Measurements from ENCODE around the gene CSF3R. TPM values are rescaled to one million over a fixed set of nuclear protein-coding genes. Genes with fewer than 3 reads are reported as not detected.

CSF3R gene
- total RNA-seq, 1 experiment from 2014 or later: 0.26 TPM

GRCh38 chr1:36520056-36520455 lies 37.3 kb upstream of the CSF3R start:
- ChIA-PET CTCF (no interaction called here), POLR2A (no interaction called here)
- Mint-ChIP-seq H3K4me3 (no peak overlapping the region), H3K27ac (no peak overlapping the region), H3K27me3 (ENCODE audit: low read depth) (no peaks in the 10 kb centered on the region; the same call in 1 of the 2 replicates), H3K9me3 (no peaks in the 10 kb centered on the region), H3K4me1 (peaks cover 28% of the 10 kb centered on the region), H3K36me3 (no peaks in the 10 kb centered on the region)
- ATAC-seq (no peak), DNase-seq (ENCODE audit: low spot score) (no peak)
- TF ChIP-seq, protein P1, sequence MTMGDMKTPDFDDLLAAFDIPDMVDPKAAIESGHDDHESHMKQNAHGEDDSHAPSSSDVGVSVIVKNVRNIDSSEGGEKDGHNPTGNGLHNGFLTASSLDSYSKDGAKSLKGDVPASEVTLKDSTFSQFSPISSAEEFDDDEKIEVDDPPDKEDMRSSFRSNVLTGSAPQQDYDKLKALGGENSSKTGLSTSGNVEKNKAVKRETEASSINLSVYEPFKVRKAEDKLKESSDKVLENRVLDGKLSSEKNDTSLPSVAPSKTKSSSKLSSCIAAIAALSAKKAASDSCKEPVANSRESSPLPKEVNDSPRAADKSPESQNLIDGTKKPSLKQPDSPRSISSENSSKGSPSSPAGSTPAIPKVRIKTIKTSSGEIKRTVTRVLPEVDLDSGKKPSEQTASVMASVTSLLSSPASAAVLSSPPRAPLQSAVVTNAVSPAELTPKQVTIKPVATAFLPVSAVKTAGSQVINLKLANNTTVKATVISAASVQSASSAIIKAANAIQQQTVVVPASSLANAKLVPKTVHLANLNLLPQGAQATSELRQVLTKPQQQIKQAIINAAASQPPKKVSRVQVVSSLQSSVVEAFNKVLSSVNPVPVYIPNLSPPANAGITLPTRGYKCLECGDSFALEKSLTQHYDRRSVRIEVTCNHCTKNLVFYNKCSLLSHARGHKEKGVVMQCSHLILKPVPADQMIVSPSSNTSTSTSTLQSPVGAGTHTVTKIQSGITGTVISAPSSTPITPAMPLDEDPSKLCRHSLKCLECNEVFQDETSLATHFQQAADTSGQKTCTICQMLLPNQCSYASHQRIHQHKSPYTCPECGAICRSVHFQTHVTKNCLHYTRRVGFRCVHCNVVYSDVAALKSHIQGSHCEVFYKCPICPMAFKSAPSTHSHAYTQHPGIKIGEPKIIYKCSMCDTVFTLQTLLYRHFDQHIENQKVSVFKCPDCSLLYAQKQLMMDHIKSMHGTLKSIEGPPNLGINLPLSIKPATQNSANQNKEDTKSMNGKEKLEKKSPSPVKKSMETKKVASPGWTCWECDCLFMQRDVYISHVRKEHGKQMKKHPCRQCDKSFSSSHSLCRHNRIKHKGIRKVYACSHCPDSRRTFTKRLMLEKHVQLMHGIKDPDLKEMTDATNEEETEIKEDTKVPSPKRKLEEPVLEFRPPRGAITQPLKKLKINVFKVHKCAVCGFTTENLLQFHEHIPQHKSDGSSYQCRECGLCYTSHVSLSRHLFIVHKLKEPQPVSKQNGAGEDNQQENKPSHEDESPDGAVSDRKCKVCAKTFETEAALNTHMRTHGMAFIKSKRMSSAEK (CRISPR knock-in tag; IDR thresholded peaks at IDR 0.05; ENCODE audit: borderline replicate concordance): no peak
- TF ChIP-seq ZNF121 (CRISPR knock-in tag; IDR thresholded peaks at IDR 0.05) (no peak), ZNF416 (CRISPR knock-in tag; IDR thresholded peaks at IDR 0.05) (no peak), GRHL2 (CRISPR knock-in tag; IDR thresholded peaks at IDR 0.05; ENCODE audit: insufficient replicate concordance, severe bottlenecking) (no peak), ATF1 (CRISPR knock-in tag; IDR thresholded peaks at IDR 0.05) (no peak), MAX (CRISPR knock-in tag; IDR thresholded peaks at IDR 0.05) (no peak), ETV6 (CRISPR knock-in tag; IDR thresholded peaks at IDR 0.05) (no peak), ZNF423 (CRISPR knock-in tag; IDR thresholded peaks at IDR 0.05) (no peak), ZMAT4 (CRISPR knock-in tag; IDR thresholded peaks at IDR 0.05) (no peak), ZNF396 (CRISPR knock-in tag; IDR thresholded peaks at IDR 0.05; ENCODE audit: borderline replicate concordance) (no peak), CBFB (CRISPR knock-in tag; IDR thresholded peaks at IDR 0.05; ENCODE audit: low read depth) (no peak), CREB1 (CRISPR knock-in tag; IDR thresholded peaks at IDR 0.05) (no peak), GABPB1 (CRISPR knock-in tag; IDR thresholded peaks at IDR 0.05) (no peak)
- TF ChIP-seq, protein P2, sequence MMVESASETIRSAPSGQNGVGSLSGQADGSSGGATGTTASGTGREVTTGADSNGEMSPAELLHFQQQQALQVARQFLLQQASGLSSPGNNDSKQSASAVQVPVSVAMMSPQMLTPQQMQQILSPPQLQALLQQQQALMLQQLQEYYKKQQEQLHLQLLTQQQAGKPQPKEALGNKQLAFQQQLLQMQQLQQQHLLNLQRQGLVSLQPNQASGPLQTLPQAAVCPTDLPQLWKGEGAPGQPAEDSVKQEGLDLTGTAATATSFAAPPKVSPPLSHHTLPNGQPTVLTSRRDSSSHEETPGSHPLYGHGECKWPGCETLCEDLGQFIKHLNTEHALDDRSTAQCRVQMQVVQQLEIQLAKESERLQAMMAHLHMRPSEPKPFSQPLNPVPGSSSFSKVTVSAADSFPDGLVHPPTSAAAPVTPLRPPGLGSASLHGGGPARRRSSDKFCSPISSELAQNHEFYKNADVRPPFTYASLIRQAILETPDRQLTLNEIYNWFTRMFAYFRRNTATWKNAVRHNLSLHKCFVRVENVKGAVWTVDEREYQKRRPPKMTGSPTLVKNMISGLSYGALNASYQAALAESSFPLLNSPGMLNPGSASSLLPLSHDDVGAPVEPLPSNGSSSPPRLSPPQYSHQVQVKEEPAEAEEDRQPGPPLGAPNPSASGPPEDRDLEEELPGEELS (CRISPR knock-in tag; IDR thresholded peaks at IDR 0.05): no peak
- TF ChIP-seq, protein P3, sequence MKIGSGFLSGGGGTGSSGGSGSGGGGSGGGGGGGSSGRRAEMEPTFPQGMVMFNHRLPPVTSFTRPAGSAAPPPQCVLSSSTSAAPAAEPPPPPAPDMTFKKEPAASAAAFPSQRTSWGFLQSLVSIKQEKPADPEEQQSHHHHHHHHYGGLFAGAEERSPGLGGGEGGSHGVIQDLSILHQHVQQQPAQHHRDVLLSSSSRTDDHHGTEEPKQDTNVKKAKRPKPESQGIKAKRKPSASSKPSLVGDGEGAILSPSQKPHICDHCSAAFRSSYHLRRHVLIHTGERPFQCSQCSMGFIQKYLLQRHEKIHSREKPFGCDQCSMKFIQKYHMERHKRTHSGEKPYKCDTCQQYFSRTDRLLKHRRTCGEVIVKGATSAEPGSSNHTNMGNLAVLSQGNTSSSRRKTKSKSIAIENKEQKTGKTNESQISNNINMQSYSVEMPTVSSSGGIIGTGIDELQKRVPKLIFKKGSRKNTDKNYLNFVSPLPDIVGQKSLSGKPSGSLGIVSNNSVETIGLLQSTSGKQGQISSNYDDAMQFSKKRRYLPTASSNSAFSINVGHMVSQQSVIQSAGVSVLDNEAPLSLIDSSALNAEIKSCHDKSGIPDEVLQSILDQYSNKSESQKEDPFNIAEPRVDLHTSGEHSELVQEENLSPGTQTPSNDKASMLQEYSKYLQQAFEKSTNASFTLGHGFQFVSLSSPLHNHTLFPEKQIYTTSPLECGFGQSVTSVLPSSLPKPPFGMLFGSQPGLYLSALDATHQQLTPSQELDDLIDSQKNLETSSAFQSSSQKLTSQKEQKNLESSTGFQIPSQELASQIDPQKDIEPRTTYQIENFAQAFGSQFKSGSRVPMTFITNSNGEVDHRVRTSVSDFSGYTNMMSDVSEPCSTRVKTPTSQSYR (CRISPR knock-in tag; IDR thresholded peaks at IDR 0.05): no peak
- TF ChIP-seq, protein P4, sequence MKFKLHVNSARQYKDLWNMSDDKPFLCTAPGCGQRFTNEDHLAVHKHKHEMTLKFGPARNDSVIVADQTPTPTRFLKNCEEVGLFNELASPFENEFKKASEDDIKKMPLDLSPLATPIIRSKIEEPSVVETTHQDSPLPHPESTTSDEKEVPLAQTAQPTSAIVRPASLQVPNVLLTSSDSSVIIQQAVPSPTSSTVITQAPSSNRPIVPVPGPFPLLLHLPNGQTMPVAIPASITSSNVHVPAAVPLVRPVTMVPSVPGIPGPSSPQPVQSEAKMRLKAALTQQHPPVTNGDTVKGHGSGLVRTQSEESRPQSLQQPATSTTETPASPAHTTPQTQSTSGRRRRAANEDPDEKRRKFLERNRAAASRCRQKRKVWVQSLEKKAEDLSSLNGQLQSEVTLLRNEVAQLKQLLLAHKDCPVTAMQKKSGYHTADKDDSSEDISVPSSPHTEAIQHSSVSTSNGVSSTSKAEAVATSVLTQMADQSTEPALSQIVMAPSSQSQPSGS (CRISPR knock-in tag; IDR thresholded peaks at IDR 0.05; ENCODE audit: borderline replicate concordance, low read depth): no peak
- TF ChIP-seq, protein P5, sequence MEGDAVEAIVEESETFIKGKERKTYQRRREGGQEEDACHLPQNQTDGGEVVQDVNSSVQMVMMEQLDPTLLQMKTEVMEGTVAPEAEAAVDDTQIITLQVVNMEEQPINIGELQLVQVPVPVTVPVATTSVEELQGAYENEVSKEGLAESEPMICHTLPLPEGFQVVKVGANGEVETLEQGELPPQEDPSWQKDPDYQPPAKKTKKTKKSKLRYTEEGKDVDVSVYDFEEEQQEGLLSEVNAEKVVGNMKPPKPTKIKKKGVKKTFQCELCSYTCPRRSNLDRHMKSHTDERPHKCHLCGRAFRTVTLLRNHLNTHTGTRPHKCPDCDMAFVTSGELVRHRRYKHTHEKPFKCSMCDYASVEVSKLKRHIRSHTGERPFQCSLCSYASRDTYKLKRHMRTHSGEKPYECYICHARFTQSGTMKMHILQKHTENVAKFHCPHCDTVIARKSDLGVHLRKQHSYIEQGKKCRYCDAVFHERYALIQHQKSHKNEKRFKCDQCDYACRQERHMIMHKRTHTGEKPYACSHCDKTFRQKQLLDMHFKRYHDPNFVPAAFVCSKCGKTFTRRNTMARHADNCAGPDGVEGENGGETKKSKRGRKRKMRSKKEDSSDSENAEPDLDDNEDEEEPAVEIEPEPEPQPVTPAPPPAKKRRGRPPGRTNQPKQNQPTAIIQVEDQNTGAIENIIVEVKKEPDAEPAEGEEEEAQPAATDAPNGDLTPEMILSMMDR (IDR thresholded peaks at IDR 0.05): no peak
- TF ChIP-seq, protein P6, sequence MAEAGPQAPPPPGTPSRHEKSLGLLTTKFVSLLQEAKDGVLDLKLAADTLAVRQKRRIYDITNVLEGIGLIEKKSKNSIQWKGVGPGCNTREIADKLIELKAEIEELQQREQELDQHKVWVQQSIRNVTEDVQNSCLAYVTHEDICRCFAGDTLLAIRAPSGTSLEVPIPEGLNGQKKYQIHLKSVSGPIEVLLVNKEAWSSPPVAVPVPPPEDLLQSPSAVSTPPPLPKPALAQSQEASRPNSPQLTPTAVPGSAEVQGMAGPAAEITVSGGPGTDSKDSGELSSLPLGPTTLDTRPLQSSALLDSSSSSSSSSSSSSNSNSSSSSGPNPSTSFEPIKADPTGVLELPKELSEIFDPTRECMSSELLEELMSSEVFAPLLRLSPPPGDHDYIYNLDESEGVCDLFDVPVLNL (CRISPR knock-in tag; IDR thresholded peaks at IDR 0.05; ENCODE audit: borderline replicate concordance, low read depth): no peak
